ENCODE data around the gene RCAN1. TPM values are rescaled to one million over a fixed set of nuclear protein-coding genes. Genes with fewer than 3 reads are reported as not detected.

The RCAN1 gene
- polyA plus RNA-seq, 1 donor (not counting 4 experiments of a cell fraction or from before 2014, with no cell fraction given): 21.3 TPM

GRCh38 chr21:34533938-34534337, 81.0 kb downstream of the RCAN1 start:
- Histone ChIP-seq H3K4me2 (ENCODE audit: control insufficient read depth, extremely low read depth, insufficient read depth, low read depth, low read length) (no peak overlapping the region), H3K4me3 (ENCODE audit: control insufficient read depth in 2 of 3, extremely low read depth in 1 of 3, insufficient read depth in 2 of 3, low read depth in 1 of 3, low read length in 3 of 3) (no peak overlapping the region), H3K36me3 (ENCODE audit: control insufficient read depth in 2 of 2, extremely low read depth in 1 of 2, insufficient read depth in 2 of 2, low read length in 2 of 2) (no peaks in the 10 kb centered on the region), H3K79me2 (ENCODE audit: control insufficient read depth, insufficient read depth, low read length) (no peaks in the 10 kb centered on the region), H3K9me1 (ENCODE audit: control insufficient read depth, extremely low read depth, insufficient read depth, low read length) (no peaks in the 10 kb centered on the region), H3K27me3 (ENCODE audit: control insufficient read depth, extremely low read depth, insufficient read depth, low read length) (no peaks in the 10 kb centered on the region), H3K9me3 (ENCODE audit: control insufficient read depth, low read depth, low read length) (no peaks in the 10 kb centered on the region), H3K9ac (ENCODE audit: control insufficient read depth, extremely low read depth, insufficient read depth, low read length) (no peak overlapping the region), H2AFZ (ENCODE audit: control insufficient read depth, low read length) (no peak overlapping the region), H4K20me1 (ENCODE audit: control insufficient read depth, extremely low read depth, insufficient read depth, low read length) (no peaks in the 10 kb centered on the region), H3K27ac (ENCODE audit: control insufficient read depth, insufficient read depth, low read length) (no peak overlapping the region), H3K4me1 (ENCODE audit: control insufficient read depth, extremely low read depth, insufficient read depth, low read length) (peaks cover 10% of the 10 kb centered on the region)
- dilution Hi-C loops (cut with MboI; ENCODE audit: extremely low pct_ligation_motif_present, low sequenced_read_pairs): no loop called here
- FAIRE-seq: no peak
- TF ChIP-seq EZH2 (IDR thresholded peaks at IDR 0.05; ENCODE audit: low read length) (no peak), CTCF (optimal IDR thresholded peaks at IDR 0.05 in 1 of 3, IDR thresholded peaks at IDR 0.05 in 1 of 3, conservative IDR thresholded peaks at IDR 0.05 in 1 of 3; ENCODE audit: extremely low read depth in 1 of 3, insufficient read depth in 2 of 3, low read length in 3 of 3) (no peak)
- no peak for DNase-seq (ENCODE audit: low read depth, low spot score)

GRCh38 chr21:34531399-34531798, 83.5 kb downstream of the RCAN1 start:
- H3K4me3 ChIP-seq (ENCODE audit: control insufficient read depth in 2 of 3, extremely low read depth in 1 of 3, insufficient read depth in 2 of 3, low read depth in 1 of 3, low read length in 3 of 3): no peak overlapping the region
- no peaks in the 10 kb centered on the region for H3K9me1 ChIP-seq (ENCODE audit: control insufficient read depth, extremely low read depth, insufficient read depth, low read length)
- H3K36me3 ChIP-seq (ENCODE audit: control insufficient read depth in 2 of 2, extremely low read depth in 1 of 2, insufficient read depth in 2 of 2, low read length in 2 of 2): no peaks in the 10 kb centered on the region
- no peak overlapping the region for H2AFZ ChIP-seq (ENCODE audit: control insufficient read depth, low read length)
- TF ChIP-seq CTCF (optimal IDR thresholded peaks at IDR 0.05 in 1 of 3, IDR thresholded peaks at IDR 0.05 in 1 of 3, conservative IDR thresholded peaks at IDR 0.05 in 1 of 3; ENCODE audit: extremely low read depth in 1 of 3, insufficient read depth in 2 of 3, low read length in 3 of 3) (no peak), EZH2 (IDR thresholded peaks at IDR 0.05; ENCODE audit: low read length) (no peak)
- no peak for FAIRE-seq
- H3K9ac ChIP-seq (ENCODE audit: control insufficient read depth, extremely low read depth, insufficient read depth, low read length): no peak overlapping the region
- no peak overlapping the region for H3K4me2 ChIP-seq (ENCODE audit: control insufficient read depth, extremely low read depth, insufficient read depth, low read depth, low read length)
- dilution Hi-C loops (cut with MboI; ENCODE audit: extremely low pct_ligation_motif_present, low sequenced_read_pairs): no loop called here
- no peaks in the 10 kb centered on the region for H4K20me1 ChIP-seq (ENCODE audit: control insufficient read depth, extremely low read depth, insufficient read depth, low read length)
- no peaks in the 10 kb centered on the region for H3K9me3 ChIP-seq (ENCODE audit: control insufficient read depth, low read depth, low read length)
- H3K4me1 ChIP-seq (ENCODE audit: control insufficient read depth, extremely low read depth, insufficient read depth, low read length): peaks cover 5% of the 10 kb centered on the region
- H3K79me2 ChIP-seq (ENCODE audit: control insufficient read depth, insufficient read depth, low read length): no peaks in the 10 kb centered on the region
- no peaks in the 10 kb centered on the region for H3K27me3 ChIP-seq (ENCODE audit: control insufficient read depth, extremely low read depth, insufficient read depth, low read length)
- no peak overlapping the region for H3K27ac ChIP-seq (ENCODE audit: control insufficient read depth, insufficient read depth, low read length)
- no peak for DNase-seq (ENCODE audit: low read depth, low spot score)
